Upper lobe of right lung (tissue), 1 donor: ENCODE data around the gene FZD10. TPM values are rescaled to one million over a fixed set of nuclear protein-coding genes. Genes with fewer than 3 reads are reported as not detected.
A peak's percentile ranks its signal among the peaks of the same experiment; 100 is the strongest.

ENCODE experiments used
- ATAC-seq: fragments of 200-7000 bp; cut with Tn5 transposase; one replicate; pipeline ENCODE4 v1.9.1; 2020; ENCODE audit warnings: mild to moderate bottlenecking, moderate library complexity
- DNase-seq: peaks from one replicate; pipeline ENCODE4 v3.0.0-alpha.2; 2020
- H3K27ac ChIP-seq: fragments of 200-600 bp; one replicate; pipeline ENCODE4 v1.8.0; 2022
- H3K27me3 ChIP-seq: fragments of 200-600 bp; one replicate; pipeline ENCODE4 v1.8.0; 2022; ENCODE audit warnings: mild to moderate bottlenecking
- H3K36me3 ChIP-seq: fragments of 200-600 bp; one replicate; pipeline ENCODE4 v1.8.0; 2022
- H3K4me1 ChIP-seq: fragments of 200-600 bp; one replicate; pipeline ENCODE4 v1.8.0; 2022
- H3K4me3 ChIP-seq: fragments of 200-600 bp; one replicate; pipeline ENCODE4 v1.8.0; 2022; ENCODE audit warnings: mild to moderate bottlenecking
- H3K9me3 ChIP-seq: fragments of 200-600 bp; one replicate; pipeline ENCODE4 v1.8.0; 2022
- CTCF ChIP-seq: fragments of 200-600 bp; IDR thresholded peaks from one replicate; pipeline ENCODE4 v1.8.0; 2022; ENCODE audit warnings: antibody characterized with exemption
- intact Hi-C: fragments of 100-400 bp; cut with DNase I; formaldehyde crosslinking; loops from one replicate; pipeline ENCODE4 v1.11.0; 2022
- long read RNA-seq: library from polyadenylated mRNA; unstranded; transcript quantifications from one replicate; pipeline ENCODE4 v2.0.0, GENCODE V29; 2021
- total RNA-seq: library from RNA; stranded (reverse); fragmentation: NEBNext Ultra II Directional; extraction: Animal tissue kit (Norgen Biotek cat#: 25700); gene quantifications from one replicate; pipeline ENCODE4 v1.2.1, GENCODE V29; 2021
- donor health status: DM: no; HTN: yes; CAD: no; lungs with severe emphysema.

The FZD10 gene
- total RNA-seq, result 0.84 TPM
- long read RNA-seq, transcript FZD10-202 (1 exons, 3,282 nt), result major isoform, 10 of 10 reads
- long read RNA-seq, partial matches to known transcripts, result 0 of 10 reads
- long read RNA-seq, other reads (novel, unspliced or antisense), result 0 of 10 reads

- Histone ChIP-seq H3K9me3 (no peaks in the 10 kb centered on the region), H3K27ac (no peak within 1 kb of the TSS), H3K4me1 (peaks cover 5% of the 10 kb centered on the region)
Observed at GRCh38 chr12:130162267-130162666, at the start of gene FZD10. FZD10 (plus strand) TSS chr12:130162464; CDS start chr12:130162943, 479 bp downstream.

GRCh38 chr12:130114952-130115351 is 47.3 kb upstream of the FZD10 start:
- H3K9me3 ChIP-seq, result no peaks in the 10 kb centered on the region
- no peaks in the 10 kb centered on the region for H3K4me1 ChIP-seq
- H3K4me3 ChIP-seq, result no peak overlapping the region
- no peaks in the 10 kb centered on the region for H3K36me3 ChIP-seq
- no peaks in the 10 kb centered on the region for H3K27me3 ChIP-seq
- intact Hi-C loops, result no loop called here
- ATAC-seq (no peak), DNase-seq (no peak)
- no peak overlapping the region for H3K27ac ChIP-seq
- TF ChIP-seq CTCF, result no peak

More at GRCh38 chr12:130162267-130162666, at the start of gene FZD10:
- peak within 1 kb of the TSS; percentile 42 for H3K4me3 ChIP-seq
- no peak for TF ChIP-seq CTCF
- DNase-seq (peak; percentile 65), ATAC-seq (peak; percentile 45)
- H3K36me3 ChIP-seq, result no peaks in the 10 kb centered on the region
- intact Hi-C loops, result no loop called here
- peaks cover 67% of the 10 kb centered on the region for H3K27me3 ChIP-seq

GRCh38 chr12:130115646-130116045 is 46.6 kb upstream of the FZD10 start:
- no peak for ATAC-seq
- H3K4me3 ChIP-seq, result no peak overlapping the region

GRCh38 chr12:130116791-130117190 is 45.5 kb upstream of the FZD10 start:
- no peak for DNase-seq
- ATAC-seq, result no peak
- Histone ChIP-seq H3K9me3 (no peaks in the 10 kb centered on the region), H3K27ac (no peak overlapping the region), H3K36me3 (no peaks in the 10 kb centered on the region), H3K4me3 (no peak overlapping the region), H3K27me3 (no peaks in the 10 kb centered on the region), H3K4me1 (no peaks in the 10 kb centered on the region)
- intact Hi-C loops, result no loop called here
- no peak for TF ChIP-seq CTCF

More at GRCh38 chr12:130115646-130116045, 46.6 kb upstream of the FZD10 start:
- Histone ChIP-seq H3K27ac (no peak overlapping the region), H3K9me3 (no peaks in the 10 kb centered on the region), H3K27me3 (no peaks in the 10 kb centered on the region), H3K36me3 (no peaks in the 10 kb centered on the region), H3K4me1 (no peaks in the 10 kb centered on the region)
- intact Hi-C loops, result no loop called here
- no peak for DNase-seq
- no peak for TF ChIP-seq CTCF

GRCh38 chr12:130117233-130117632 is 45.0 kb upstream of the FZD10 start:
- H3K36me3 ChIP-seq, result no peaks in the 10 kb centered on the region
- H3K9me3 ChIP-seq, result no peaks in the 10 kb centered on the region
- TF ChIP-seq CTCF, result no peak
- no peak overlapping the region for H3K4me3 ChIP-seq
- no peaks in the 10 kb centered on the region for H3K4me1 ChIP-seq
- intact Hi-C loops, result no loop called here
- H3K27me3 ChIP-seq, result no peaks in the 10 kb centered on the region
- DNase-seq (no peak), ATAC-seq (no peak)
- H3K27ac ChIP-seq, result no peak overlapping the region

- no peak for TF ChIP-seq CTCF
- Histone ChIP-seq H3K27me3 (no peaks in the 10 kb centered on the region), H3K27ac (no peak overlapping the region), H3K4me1 (no peaks in the 10 kb centered on the region), H3K36me3 (no peaks in the 10 kb centered on the region), H3K4me3 (no peak overlapping the region), H3K9me3 (no peaks in the 10 kb centered on the region)
- intact Hi-C loops, result no loop called here
- ATAC-seq, result no peak
- DNase-seq, result no peak
Observed at GRCh38 chr12:130117701-130118100, 44.6 kb upstream of the FZD10 start.
